NCI-H748 treated with DMSO at 0.1 percent for 48 hours (cell line): ENCODE results near the gene ZC3HAV1L.
"Not testable (repeated sequence)": the region's sequence is repeated elsewhere in the genome, so short reads cannot be mapped to it uniquely, and the experiment has no call there.

ENCODE experiments used
- DNase-seq: peaks from one replicate; lab custom pipeline; 2025; lab: John Stamatoyannopoulos, UW

ZC3HAV1L gene

DNA sequence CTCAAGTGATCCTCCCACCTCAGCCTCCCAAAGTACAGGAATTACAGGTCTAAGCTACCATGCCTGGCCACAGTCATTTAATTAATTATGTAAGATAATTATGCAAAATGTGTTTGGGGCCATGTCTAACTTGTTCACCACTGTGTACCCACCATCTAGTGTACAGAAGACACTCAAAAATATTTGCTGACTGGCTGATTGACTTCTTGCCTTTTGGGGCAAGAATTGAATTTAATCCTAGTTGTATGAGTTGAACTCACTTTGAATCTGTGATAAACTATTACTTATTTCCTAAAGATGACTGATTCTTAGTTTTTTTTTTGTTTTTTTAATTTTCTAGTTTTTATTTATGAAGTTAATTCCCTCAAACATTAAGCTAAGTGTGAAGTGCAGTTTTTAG is 15.8 kb upstream of the ZC3HAV1L start:
- no peak for DNase-seq

DNA sequence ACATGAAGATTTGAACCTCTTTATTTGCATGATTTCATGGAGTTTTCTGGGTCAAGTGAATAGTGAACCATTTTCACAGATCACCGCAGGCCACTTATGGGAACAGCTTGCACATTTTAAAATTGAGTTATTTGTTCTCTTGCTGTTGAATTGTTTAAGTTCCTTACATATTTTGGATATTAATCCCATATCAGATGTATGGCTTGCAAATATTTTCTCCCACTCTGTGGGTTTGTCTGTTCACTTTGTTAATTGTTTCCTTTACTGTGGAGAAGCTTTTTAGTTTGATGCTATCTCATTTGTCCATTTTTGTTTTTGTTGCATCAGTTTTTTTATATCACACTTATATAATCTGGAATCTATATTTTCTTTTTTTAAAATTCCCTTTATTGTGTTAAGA is 14.1 kb upstream of the ZC3HAV1L start:
- no peak for DNase-seq

DNA sequence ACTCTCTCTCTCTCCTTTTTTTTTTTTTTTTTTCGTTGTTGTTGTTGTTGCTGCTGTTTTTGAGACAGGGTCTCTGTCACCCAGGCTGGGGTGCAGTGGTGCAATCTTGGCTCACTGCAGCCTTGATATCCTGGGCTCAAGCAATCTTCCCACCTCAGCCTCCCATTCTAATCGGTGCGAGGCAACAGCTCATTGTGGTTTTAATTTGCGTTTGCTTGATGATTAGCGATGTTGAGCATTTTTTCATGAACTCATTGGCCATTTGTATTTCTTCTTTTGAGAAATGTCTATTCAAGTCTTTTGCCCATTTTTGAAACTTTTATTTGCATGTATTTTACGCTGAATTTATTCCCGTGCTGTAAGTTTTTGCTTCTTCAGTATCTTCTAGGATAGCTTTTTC is 13.3 kb upstream of the ZC3HAV1L start:
- DNase-seq: no peak

DNA sequence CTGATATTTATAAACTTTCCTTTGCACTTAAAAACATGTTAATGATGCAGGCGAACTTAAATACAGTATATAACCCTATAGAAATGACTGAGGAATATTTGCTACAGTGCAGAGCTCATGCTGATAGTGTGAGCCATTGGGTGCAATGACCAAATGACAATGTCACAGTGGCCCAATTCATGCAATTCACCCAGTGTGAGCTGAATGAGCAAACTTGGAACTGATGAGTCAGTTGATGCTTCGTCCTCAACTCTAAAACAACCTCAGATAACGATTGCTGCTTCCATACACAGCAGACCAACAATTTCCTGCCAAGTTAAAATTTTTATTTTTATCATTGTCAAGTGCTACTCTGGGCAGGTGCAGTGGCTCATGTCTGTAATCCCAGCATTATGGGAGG is 12.1 kb upstream of the ZC3HAV1L start:
- DNase-seq: no peak

DNA sequence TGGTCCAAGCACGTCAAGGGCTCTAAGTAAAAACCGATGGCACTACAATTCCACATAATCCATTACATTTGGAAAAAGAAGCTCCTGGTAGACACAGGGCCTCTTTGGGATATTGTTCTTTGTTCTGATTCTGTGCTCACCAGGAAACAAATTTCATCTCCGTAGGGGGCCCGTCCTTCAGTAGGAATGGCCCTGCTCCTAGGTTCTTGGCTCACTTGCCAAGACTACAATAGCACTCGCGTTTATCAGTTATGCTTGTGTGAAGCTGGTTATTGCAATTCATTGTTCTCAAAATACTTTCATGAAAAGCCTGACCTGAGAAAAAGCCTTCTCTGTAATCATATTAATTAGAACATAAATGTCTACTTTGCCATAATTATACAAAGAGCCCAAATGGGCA is 10.3 kb upstream of the ZC3HAV1L start:
- peak; percentile 60 for DNase-seq

DNA sequence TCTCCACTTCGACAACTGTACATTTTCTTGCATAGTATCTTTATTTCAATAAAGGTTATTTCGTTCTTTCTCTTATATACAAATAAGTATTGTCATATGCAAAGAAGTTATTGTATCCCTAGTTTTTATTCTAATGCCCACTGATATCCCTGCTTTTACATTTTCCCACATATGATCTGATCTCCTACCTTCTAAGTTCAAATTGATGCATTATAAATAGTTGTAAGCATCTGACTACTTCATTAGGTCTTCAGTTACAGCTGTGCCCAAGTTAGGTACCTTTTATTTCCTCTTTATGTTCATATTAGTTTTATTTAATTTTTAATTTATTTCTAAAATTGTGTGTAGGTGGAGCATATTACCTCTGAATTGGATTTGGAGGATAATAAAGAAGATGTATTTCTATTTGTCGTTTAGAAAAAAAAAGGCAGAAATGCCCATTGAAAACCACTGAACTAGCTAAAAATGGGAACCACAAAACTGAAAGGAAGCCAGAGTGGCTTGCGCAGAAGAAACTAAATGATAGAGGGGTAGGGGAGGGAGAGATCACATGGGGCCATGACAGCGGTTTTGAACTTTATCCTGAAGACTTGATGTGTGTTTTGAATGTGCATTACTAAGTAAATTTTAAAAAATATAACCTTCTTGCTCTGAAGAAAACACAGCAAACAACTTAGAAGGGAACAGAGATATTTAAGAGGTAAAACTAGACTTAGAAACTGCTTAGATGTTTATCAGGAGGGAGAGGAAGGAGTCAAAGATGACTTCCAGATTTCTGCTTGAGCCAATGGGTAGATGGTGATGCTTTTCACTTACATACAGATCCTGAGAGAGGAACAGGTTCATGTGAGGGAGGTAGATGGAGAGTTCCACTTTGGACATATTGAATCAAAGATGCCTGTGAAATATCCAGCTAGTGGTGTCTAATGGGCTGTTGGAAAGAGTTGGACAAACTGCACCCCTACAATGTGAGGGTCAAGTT is 9.3 kb upstream of the ZC3HAV1L start:
- DNase-seq: no peak

DNA sequence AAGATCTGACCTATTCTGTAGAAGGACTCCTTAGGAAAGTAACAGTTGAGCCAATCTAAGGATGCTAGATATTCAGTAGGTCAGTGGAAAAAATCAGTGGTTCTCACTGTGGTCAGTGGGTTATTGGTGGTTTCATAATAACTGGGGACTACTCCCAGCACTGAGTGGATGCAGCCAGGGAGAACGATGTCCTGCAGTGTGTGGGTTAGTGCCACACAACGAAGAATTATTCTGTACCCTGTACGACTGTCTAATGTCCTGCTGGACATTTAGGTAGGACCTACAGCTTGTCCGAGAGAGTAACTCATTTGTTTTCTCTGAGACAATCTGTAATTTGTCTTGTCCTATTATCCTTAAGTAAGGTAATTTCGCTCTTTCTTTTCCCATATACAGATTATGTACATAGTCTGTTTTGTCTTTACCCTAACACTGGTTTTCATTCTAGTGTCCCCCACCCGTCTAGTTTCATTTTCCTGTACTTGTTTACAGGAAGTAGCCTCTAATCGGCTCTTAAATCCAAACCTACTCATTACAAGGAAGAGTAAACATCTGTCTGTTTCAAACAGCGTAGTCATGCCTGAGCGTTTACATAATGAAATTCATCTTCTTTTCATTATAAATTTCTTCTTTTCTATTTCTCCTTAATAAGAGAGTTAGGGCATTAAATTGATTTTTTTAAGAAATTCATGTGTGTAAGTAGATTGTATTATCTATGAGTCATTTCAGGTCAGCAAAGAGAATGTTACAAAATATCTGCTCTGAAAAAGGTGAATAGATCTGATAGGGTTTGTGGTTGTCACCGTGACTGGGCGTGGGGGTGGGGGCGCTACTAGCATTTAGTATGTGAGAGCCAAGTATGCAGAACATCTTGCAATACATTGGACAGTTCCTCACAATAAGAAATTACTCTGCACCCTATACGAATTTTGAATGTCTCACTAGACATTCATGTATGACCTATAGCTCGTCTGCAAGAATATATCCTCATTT is 8.3 kb upstream of the ZC3HAV1L start:
- DNase-seq: peak; percentile 87

DNA sequence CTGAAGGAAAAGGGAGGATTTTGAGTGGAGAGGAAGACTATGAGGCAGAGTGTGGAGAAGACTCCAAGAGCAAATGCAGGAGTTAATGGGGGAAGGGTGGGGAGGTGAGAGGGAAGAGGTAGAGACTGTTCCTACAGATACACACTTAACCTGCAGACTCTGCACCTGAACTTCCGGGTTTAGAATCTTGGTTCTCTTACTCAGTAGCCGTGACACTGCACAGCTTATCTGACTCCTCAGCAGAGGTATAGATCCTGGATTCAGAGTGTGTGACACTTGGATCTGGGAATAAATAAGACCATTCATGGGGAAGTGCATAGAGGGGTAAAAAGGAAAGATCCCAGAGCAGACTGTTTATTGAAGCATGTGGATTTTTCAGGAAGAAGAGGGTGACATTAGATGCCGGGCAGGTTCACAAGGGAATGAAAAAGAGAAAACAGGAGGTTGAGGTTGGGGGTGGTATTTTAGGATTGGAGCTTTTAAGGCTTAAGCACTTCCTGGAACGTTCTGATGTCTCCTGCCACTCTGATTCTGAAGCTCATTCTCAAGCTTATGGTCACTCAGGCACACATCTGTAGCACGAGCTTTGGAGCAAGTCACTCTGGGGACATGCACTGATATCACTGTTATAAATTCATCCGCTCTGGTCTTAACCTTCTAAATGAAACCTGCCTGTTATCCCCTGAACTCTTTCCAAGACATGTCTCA is 5.7 kb upstream of the ZC3HAV1L start:
- DNase-seq: no peak

DNA sequence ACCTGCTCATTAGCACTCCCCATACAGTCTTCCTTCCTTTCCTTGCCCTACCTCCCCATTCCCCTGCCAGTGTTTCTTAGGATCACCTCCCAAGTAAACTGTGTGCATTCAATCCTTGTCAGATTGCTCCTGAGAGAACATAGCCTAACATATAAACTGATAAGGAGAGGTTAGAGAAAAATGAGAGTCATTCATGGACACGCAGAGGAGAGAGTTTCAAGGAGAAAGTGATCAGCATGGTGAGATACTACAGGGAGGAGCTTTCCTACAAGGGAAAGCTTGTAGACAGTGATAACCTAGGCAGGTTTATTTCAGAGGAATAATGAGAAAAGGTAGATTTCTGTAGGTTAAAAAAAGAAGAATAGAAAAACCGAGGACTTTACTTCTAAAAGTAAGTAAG is 2.8 kb upstream of the ZC3HAV1L start:
- no peak for DNase-seq

DNA sequence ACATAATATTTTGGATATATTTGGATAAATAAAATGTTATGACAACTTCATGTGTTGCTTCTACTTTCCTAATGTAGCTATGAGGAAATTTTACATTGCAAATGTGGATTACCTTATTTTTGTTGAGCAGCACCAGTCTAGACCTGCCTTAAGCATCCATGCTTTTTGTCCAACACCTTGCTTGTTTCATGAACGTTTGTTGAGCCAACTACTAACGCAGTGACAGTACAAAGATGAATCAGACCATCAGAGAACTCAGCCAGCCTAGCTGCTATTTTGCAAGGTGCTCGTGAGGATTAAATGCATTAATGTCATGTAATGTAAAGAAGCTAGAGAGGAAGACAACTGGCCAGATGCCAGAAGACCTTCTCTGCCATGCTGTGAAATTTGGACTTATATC is 1.1 kb upstream of the ZC3HAV1L start:
- DNase-seq: no peak

DNA sequence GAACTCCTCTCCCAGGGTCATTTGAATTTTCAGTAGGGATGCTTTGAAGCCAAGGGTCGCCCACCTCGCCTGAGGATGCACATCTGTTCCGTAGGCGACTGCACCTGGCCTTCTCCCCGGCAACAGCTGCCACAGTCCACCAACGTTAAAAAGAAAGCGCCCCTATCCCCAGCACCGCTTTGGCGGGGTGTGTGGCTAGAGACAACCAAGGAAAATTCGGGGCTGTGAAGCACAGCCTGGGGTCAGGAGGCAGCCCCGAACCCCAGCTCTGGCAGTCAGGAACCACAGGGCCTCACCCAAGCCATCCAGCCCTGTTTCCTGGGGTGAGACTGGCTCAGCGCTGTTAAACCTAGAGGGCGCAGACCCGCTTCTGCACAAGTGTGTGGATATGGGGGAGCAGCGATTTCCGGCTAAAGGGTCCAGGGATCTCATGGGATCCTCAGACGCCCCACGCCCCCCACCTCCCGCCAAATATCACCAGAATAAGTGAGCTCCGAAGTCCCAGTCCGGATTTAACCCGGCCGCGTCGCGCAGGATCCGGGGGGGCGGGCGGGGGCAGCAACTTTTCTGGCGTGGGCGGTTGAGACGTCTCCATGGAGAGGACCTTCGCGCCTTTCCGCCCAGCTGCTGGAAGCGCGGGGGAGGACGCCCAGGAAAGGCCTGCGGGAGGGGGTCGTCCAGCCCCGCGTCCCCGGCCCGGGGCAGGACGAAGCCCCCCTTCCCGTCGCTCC is 822 bp downstream of the ZC3HAV1L start:
- DNase-seq: peak; percentile 38

DNA sequence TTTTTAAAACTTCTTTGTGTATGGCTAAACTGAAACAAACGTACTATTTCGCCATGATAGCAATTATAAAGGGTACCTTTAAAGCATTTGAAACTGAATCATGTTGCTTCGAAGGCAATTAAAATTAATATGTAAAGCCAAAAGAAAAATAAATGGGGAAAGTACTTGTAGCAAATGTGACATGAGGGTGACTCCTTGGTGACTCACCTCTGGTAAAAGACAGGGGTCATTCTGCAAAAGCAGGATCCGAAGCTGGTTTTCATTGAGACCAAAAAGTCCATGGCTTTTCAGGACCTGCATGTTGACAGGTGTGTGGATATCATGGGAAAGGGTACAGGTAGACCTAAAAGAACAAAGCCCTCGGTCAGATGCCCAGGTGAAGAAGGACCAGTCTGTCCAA is 1.5 kb downstream of the ZC3HAV1L start:
- no peak for DNase-seq

DNA sequence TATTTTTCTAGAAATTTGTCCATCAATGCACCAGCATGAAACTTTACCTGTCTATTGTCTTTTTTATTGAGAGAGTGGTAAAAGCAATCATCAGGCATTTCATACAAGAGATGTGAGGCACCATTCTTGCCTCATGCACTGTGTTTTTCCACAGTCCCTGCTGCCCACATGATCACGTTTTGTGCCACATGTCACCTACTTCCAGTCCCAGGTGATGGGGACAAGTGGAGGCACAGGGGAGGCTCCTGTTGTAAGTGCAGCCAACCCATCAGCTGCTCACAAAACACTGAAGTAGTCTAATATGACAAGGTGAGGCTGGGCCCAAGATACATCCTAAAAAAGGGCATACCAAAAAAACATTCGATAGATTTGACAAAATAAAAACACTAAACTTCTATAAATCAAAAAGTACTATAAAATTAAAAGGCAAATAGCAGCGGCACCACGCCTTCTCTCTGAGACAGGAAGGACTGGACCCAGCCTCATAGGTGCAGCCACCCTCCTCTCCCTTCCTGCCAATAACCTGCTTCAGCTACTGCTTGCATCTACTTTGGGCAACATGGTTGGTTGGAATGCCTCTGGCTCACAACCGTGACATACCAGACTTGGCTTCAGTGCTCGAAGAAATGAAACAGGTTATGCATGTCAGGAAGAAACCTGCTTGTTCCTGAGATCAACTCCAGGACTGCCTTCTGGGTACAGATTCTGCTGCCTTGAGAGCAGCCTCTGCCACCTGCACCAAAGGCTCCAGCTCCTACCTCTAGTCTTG is 2.3 kb downstream of the ZC3HAV1L start:
- no peak for DNase-seq

DNA sequence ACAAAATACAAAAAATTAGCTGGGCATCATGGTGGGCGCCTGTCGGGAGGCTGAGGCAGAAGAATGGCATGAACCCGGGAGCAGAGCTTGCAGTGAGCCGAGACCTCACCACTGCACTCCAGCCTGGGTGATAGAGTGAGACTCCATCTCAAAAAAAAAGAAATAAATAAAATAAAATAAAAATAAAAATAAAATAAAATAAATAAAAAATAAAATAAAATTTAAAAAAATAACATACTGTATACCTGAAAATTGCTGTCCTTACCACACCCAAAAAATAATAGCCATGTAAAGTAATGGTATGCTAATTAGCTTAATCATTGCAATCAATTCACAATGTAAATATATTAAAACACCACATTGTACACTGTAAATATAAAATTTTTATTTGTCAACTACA is 3.4 kb downstream of the ZC3HAV1L start:
- DNase-seq: no peak

DNA sequence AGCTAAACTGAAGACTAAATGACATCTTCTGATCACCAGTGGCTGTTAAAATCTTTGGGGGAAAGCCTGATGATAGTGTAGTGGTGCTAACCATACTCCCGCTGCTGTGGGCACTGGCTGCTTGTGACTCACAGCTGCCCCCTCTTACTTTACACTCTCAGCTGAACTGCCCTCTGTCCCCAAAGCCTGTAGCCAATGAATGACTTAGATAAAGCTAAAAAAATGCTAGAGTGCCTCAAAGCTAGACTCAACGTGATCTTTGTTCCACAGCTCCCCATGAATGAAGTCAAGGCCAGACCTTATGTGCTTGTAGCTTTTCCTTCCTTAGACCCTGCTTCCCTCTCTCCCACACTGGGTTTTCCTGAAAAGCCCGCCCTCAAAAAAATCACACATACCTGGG is 6.5 kb downstream of the ZC3HAV1L start:
- no peak for DNase-seq

DNA sequence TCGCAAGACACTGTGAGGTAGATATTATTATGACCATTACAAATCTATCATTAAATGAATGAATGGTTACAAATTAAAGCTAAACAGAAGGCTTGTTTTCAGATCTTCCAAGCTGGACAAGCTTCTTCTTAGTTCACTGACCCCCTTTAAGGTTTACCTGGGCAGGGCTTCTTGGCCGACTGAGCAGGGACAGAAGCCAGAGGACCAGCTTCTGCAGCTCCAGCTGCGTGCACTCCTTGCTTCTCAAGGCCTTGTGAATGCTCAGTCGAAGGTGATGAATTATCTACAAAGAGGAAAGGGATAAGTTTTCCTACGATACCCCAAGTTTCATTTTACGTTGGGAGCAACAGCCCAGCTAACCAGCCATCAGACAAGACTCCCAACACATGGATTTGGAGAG is 9.3 kb downstream of the ZC3HAV1L start:
- no peak for DNase-seq

DNA sequence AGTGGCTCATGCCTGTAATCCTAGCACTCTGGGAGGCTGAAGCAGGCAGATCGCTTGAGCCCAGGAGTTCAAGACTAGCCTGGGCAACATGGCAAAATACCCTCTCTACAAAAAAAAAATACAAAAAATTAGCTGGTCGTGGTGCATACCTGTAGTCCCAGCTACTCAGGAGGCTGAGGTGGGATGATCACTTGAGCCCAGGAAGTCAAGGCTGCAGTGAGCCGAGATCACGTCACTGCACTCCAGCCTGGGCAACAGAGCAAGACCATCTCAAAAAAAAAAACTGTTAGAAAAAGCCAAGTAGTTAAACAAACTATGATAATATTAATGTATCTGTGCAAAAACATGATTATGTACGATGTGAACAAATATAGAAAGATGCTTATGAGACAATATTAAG is 10.0 kb downstream of the ZC3HAV1L start:
- DNase-seq: not testable (repeated sequence)

DNA sequence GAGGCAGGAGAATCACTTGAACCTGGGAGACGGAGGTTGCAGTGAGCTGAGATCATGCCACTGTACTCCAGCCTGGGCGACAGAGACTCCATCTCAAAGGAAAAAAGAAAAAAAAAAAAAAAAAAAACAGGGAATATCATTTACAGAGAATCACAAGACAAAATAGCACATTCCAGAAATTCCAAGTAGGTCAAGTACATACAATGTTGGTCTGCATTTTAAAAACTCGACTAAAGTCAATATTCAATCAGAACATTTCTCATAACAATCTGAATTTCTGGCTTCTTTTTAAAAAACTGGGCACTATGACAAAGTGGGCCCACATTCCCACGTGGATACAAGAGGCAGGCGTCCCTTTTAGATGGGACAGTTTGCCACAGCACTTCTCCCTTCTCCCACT is 12.8 kb downstream of the ZC3HAV1L start:
- no peak for DNase-seq

DNA sequence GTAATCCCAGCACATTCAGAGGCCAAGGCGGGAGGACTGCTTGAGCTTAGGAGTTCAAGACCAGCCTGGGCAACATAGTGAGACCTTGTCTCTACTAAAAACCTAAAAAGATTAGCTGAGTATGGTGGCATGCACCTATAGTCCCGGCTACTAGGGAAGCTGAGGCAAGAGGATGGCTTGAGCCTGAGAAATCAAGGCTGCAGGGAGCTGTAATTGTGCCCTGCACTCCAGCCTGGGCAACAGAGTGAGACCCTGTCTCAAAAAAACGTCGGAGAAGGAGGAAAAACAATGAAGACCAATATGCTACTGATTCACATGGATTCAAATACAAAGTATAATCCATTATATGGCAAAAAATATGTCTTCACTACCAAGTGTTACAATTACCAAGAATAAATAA is 13.6 kb downstream of the ZC3HAV1L start:
- no peak for DNase-seq

DNA sequence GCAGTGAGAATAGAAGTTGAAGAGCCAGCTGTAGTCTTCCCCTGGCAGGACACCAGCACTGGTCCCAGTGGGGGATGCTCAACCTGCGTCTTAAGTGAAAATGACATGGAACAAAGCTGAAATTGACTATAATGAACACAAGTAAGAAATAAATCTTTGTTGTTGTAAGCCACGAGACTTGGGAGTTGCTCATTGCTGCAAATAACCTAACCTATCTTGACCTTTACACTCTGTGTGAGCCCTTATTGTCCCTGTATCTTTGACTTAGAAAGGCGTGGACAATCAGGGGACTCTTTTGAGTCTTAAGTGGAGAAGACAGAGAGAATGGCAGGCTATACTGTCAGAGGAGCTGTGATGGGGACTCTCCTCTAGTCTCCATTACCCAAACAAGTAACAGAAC is 16.9 kb downstream of the ZC3HAV1L start:
- no peak for DNase-seq
